Stimulated activated CD4-positive, alpha-beta T cell treated with anti-CD3 and anti-CD28 coated beads, TNF-alpha, amount 100 ng/mL, for 48 hours (primary cell): ENCODE results near the gene CALML6.

Experiments
- DNase-seq, 3 donors: peaks; one replicate each; pipeline ENCODE4 v3.0.0-alpha.2; 2020; ENCODE audit warnings: low read depth in 3 of 3

Gene CALML6

GRCh38 chr1:1942753-1943656 lies 27.9 kb downstream of the CALML6 start:
- no peak for DNase-seq

GRCh38 chr1:1943834-1944570 lies 28.9 kb downstream of the CALML6 start:
- peak; percentile 27 to 60 (median 34) for DNase-seq

DNA sequence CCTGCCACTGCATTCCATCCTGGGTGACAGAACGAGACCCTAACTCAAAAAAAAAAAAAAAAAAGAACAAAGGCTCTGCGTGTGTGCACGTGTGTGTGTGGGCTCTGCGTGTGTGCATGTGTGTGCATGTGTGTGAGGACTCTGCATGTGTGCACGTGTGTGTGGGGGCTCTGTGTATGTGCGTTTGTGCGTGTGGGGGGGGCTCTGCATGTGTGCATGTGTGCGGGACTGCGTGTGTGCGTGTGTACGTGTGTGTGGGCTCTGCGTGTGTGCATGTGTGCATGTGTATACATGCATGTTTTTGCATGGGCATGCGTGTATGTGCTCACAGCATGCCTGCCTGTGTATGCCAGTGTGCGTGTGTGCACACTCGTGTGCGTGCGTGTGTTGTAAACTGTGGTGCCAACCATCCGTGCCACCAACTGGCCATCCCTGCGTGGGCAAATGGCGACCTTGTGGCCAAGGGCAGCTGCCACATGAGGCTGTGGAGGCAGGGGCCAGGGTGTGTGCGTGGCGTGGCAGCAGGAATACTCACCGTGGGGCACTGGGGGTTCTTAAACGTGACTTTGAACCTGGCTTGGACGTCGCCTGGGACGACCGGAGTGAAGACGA lies 30.8 kb downstream of the CALML6 start:
- no peak for DNase-seq

GRCh38 chr1:1946540-1946939 lies 31.5 kb downstream of the CALML6 start:
- no peak for DNase-seq

GRCh38 chr1:1947493-1947892 lies 32.4 kb downstream of the CALML6 start:
- no peak for DNase-seq

DNA sequence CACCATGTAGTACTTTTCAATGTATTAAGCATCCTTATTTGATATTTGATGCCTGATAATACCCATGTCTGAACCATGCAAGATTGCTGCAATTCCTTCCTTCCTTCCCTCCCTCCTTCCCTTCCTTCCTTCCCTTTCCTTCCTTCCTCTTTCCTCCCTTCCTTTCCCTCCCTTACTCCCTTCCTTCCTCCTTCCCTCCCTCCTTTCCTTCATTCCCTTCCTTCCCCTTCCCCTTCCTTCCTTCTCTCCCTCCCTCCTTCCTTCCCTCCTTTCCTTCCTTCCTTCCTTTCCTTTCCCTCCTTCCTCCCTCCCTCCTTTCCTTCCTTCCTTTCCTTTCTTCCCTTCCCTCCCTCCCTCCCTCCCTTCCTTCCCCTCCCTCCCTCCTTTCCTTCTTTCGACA lies 33.7 kb downstream of the CALML6 start:
- no peak for DNase-seq

- DNase-seq: no peak
Observed at GRCh38 chr1:1950940-1951339, 35.9 kb downstream of the CALML6 start.

DNA sequence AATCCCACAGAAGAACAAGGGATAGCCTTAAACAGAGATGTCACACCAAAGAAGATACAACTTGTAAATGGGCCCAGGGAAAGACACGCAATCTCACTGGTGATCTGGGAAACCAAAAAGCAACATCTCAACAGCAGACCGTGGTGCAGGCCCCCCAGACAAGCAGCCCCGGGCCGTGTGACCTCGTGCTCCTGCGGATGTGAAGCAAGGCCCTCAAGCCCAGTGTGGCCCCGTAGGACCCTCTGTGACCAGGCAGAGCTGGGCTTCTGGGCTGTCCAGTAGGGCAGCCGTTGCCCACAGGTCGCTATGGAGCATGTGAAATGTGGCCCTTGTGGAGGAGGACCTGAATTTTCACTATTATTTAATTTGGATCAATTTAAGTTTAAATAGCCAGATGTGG lies 39.0 kb downstream of the CALML6 start:
- no peak for DNase-seq

- DNase-seq: peak in 1 of 3 donors; percentile 9
Observed at GRCh38 chr1:1954831-1955441, 39.9 kb downstream of the CALML6 start.

- no peak for DNase-seq
Observed at GRCh38 chr1:1955621-1956094, 40.6 kb downstream of the CALML6 start.

DNA sequence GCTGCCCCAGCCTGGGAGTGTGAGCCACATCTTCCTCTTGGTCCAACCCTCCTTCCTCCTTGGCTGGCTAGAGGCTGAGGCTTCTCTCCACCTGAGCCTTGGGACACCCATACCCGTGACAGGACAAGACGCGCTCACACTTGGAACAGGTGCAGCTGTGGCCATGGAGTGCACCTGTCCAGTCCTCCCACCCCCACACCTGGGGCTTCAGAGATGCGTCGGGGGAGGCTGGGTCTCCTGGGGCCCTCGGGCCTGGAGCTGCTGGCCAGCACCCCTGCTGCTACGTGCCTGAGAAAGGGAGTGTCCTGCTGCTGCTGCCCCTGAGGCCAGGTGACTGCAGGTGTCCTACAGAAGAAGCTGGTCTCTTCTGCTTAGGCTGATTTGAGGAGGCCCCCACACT lies 41.0 kb downstream of the CALML6 start:
- DNase-seq: no peak

DNA sequence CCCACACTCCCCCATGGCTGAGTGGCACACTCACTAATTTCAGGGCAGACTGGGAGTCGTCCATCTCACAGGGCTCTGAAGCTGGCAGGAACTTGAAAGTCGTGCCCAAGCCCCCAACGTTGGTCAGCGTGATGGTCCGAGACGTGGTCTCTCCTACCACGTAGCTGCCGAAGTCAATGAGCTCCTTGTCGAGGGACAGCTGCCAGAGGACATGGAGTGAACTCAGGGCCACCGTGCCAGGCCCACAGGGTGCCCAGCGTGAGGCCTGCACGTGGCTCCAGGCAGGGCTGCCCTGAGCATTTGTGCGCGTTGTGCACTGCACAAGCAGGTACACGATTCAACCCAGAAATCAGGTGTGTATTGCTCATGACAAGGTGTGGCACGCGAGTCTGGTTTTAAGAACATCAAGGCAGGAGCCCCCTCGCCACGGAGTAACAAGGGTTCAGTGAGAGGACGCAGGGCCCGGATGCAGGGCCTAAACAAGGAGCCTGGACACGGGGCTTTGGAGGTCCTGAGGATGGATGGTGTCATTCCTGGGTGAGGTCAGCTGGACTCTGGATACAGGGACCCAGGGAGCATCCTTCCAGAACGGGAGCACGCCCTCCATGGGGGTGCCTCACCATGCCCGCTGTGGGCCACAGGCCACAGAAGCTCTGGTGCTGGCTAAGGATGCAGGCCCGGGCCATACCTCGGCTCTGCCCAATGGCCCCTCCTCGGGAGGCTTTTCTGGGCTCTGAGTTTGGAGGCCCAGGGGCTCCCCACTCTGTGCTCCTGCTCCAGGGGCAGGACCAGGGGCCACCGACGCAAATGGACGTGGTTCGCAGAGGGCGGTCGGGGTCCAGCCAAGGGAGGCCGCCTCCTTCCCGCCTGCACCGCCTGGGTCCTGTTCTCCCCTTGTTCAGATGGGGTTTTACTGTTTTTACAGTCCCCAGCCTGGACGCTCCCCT lies 41.8 kb downstream of the CALML6 start:
- DNase-seq: no peak

DNA sequence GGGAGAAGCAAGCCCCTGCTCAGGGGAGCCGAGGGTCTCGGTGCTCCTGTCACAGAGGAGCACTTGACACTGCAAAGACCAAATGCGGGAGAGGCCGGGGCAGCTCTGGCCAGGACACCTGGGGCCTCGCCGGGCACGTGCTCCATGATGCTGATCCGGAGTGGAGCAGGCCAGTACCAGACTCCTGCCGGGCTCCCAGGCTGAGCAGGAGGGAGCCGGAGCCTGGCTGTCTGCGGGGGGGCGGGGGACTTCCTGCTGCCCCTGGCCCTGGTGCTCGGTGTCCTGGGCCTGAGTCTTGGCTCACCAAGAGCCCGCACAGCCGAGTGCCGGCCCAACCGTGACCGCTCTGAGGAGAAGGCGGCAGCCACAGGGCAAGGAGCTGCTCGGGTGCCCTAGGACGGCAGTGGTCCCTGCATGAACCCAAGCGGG lies 42.5 kb downstream of the CALML6 start:
- no peak for DNase-seq

DNA sequence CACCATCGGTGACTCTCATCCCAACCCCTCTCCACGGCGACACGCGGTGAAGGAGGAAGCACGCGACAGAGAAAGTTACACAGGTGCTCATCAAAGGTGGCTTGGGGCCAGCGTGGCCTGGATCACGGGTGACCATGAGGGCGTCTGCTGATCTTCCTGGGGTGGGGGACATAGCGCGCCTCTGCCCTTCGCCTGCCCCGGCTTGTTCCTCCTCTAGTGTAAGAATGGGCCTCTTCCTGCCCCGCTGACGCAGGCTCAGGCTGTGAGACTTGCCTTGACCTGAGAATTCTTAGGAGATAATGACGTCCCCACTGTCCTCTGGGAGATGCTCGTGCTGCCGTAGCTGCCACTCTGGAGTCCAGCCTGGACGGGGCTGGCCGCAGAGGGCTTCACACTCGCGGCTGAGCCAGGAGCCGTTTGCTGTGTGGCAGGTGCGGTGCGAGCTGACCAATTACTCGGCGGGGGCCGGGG lies 43.0 kb downstream of the CALML6 start:
- DNase-seq: no peak

DNA sequence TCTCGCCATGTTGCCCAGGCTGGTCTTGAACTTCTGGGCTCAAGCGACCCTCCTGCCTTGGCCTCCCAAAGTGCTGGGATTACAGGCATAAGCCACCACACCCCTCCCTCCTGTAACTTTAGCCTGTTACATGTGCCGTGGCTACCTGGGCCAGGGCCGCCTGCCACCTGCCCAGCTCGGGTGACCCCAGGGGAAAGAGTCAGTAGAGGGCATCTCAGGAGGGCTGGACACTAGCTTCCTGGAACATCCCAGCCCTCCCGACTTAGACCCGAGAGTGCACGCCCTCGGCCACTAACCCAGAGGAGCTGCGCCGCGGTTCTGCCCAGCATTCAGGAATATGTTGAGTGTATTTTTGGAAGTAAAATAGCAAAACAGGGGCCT lies 44.4 kb downstream of the CALML6 start:
- DNase-seq: no peak

- peak; percentile 61 to 82 (median 72) for DNase-seq
Observed at GRCh38 chr1:1959840-1960479, 44.9 kb downstream of the CALML6 start.

- DNase-seq: no peak
Observed at GRCh38 chr1:1960480-1961196, 45.6 kb downstream of the CALML6 start.

DNA sequence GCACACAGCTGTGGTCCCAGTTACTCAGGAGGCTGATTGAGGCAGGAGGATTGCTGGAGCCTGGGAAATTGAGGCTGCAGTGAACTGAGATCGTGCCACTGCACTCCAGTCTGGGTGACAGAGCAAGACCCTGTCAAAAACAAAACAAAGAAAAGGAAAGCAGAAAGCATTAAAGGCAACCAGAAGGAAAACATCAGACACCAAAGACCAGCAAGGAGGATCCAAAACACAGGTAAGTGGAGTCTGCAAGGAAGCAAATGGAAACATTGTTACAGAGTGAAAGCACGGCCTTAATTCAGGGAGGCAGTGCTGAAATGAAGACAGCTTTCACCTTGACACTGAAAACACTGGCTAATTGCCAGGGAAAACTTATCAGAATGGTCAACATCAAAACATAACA lies 47.7 kb downstream of the CALML6 start:
- DNase-seq: no peak

DNA sequence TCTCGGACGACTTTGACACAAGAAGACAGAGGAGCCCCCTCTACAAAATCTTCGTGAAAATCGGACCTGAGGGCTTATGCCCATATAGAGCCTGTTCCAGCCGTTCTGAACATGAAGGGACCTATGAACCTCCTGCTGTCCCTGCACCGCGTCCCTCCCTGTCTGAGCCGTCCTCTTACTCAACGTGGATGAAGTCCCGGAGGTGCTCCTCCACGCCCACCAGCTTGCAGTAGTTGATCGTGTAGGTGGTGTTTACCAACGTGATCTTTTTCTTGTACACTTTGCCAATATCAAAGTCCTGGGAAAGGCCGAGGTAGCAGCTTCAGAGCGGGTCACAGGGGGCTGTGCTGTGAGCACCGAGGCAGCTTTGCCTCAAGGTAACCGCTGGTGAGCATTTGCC lies 48.5 kb downstream of the CALML6 start:
- DNase-seq: no peak

DNA sequence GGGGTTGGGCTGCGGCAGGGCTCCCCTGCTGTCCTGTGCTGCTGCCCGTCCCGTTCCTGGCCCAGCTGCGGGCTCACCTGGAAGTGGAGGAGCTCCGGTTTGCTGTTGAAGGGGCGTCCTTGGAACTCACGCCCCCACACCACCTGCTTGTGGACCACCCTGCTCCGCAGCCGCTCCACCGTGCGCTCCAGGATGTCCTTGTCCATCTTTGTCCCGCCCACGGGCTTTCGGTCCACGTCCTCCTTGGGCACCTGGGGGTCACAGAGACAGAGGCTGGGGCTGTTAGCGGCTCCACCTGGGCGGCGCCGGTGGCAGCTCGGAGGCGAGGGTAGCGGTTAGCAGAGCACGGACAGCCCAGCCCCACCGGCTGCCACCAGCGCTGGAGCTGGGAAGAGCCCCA lies 49.8 kb downstream of the CALML6 start:
- no peak for DNase-seq
